ENCODE results near the gene CYP26A1. TPM values are rescaled to one million over a fixed set of nuclear protein-coding genes. Genes with fewer than 3 reads are reported as not detected.

CYP26A1 gene
- total RNA-seq, 1 donor from 2014 or later, result not detected

DNA sequence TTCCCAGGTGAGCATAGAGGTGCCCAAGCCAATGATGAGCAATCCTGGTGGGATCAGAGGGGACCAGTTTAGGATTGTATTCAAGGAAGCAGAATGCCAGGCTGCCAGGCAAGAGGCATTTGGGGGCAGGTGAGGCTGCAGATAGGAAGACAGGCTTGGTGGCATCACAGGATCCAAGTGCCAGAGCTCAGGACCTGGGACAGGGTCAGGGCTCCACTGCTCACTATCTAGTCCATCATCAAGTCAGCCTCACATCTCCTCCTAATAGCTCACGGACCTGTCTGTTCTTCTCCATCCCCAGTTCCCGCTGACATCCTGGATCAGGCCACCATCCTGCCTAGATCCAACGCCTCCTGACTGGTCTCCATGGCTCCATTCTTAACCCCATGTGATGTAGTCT is 47.6 kb downstream of the CYP26A1 start:
- Mint-ChIP-seq H3K27me3 (ENCODE audit: insufficient read depth) (peaks cover 3% of the 10 kb centered on the region), H3K27ac (no peak overlapping the region), H3K4me1 (ENCODE audit: low read depth) (no peaks in the 10 kb centered on the region), H3K9me3 (peaks cover 14% of the 10 kb centered on the region), H3K36me3 (ENCODE audit: low read depth) (no peaks in the 10 kb centered on the region), H3K4me3 (no peak overlapping the region)
- DNase-seq (ENCODE audit: low spot score), result no peak
- intact Hi-C loops (cut with micrococcal nuclease), result no loop called here

- Mint-ChIP-seq H3K9me3 (peaks cover 27% of the 10 kb centered on the region), H3K4me3 (no peak overlapping the region), H3K36me3 (ENCODE audit: low read depth) (no peaks in the 10 kb centered on the region), H3K4me1 (ENCODE audit: low read depth) (no peaks in the 10 kb centered on the region), H3K27ac (no peak overlapping the region), H3K27me3 (ENCODE audit: insufficient read depth) (peaks cover 3% of the 10 kb centered on the region)
- intact Hi-C loops (cut with micrococcal nuclease), result no loop called here
- DNase-seq (ENCODE audit: low spot score), result no peak
These were observed 50.1 kb downstream of the CYP26A1 start for GRCh38 chr10:93123766-93124165.

- no peaks in the 10 kb centered on the region for H3K4me1 Mint-ChIP-seq (ENCODE audit: low read depth)
- H3K4me3 Mint-ChIP-seq, result no peak overlapping the region
- no peak for DNase-seq (ENCODE audit: low spot score)
- intact Hi-C loops (cut with micrococcal nuclease), result no loop called here
- peaks cover 30% of the 10 kb centered on the region for H3K9me3 Mint-ChIP-seq
- H3K27me3 Mint-ChIP-seq (ENCODE audit: insufficient read depth), result peaks cover 1% of the 10 kb centered on the region
- no peak overlapping the region for H3K27ac Mint-ChIP-seq
- H3K36me3 Mint-ChIP-seq (ENCODE audit: low read depth), result no peaks in the 10 kb centered on the region
These were observed 51.1 kb downstream of the CYP26A1 start for GRCh38 chr10:93124580-93125318.

DNA sequence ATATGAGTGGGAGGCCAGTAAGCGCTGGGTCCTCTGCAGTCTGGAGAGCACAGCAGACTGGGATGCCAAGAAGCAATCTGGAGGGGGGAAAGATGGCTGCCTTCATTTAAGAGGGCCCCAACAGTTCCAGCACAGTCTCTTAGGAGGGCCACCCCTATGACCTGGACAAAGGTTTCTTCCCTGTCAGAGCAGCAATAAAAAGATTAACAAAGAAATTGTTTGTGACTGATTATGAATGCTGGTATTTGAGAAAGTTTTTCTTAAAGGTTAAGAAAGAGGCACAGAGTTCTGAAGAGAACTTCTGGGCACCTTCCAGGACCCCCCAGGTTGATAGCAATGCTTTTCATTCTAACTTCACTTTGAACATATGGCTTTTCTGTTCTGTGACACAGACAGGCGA is 52.3 kb downstream of the CYP26A1 start:
- H3K4me3 Mint-ChIP-seq, result no peak overlapping the region
- DNase-seq (ENCODE audit: low spot score), result no peak
- H3K4me1 Mint-ChIP-seq (ENCODE audit: low read depth), result no peaks in the 10 kb centered on the region
- no peak overlapping the region for H3K27ac Mint-ChIP-seq
- intact Hi-C loops (cut with micrococcal nuclease), result no loop called here
- peaks cover 30% of the 10 kb centered on the region for H3K9me3 Mint-ChIP-seq
- H3K36me3 Mint-ChIP-seq (ENCODE audit: low read depth), result no peaks in the 10 kb centered on the region
- H3K27me3 Mint-ChIP-seq (ENCODE audit: insufficient read depth), result peaks cover 1% of the 10 kb centered on the region

DNA sequence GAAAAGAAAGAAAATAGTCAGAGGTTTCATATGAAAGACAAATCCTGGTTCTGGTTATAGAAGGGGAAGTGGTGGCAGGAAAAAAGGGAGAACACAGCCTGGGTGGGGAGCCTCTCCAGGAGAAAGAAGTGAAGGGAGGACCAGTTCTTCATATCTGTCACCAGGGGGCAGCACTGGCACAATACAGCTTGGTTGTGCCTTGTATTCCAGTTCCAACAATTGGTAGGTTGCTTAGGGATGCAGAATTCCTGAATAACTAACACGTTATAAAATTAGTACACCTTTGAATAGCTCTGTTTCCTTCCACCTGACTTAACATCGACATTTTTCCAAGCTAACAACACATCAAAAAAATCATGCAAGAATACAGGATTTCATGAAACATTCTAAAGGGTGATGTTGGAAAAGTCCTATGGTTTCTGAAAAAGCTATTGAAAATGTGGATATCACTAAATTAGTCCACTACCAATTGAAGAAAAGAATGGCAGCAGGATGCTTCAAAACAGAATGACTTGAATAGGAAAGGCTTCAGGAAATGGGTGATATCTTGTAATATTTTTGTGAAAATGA is 52.9 kb downstream of the CYP26A1 start:
- DNase-seq (ENCODE audit: low spot score), result no peak
- Mint-ChIP-seq H3K27ac (no peak overlapping the region), H3K27me3 (ENCODE audit: insufficient read depth) (peaks cover 3% of the 10 kb centered on the region), H3K36me3 (ENCODE audit: low read depth) (no peaks in the 10 kb centered on the region), H3K9me3 (peaks cover 30% of the 10 kb centered on the region), H3K4me3 (no peak overlapping the region), H3K4me1 (ENCODE audit: low read depth) (no peaks in the 10 kb centered on the region)
- intact Hi-C loops (cut with micrococcal nuclease), result no loop called here

Other genes starting within 250 kb of the CYP26A1 start
- gene EXOC6, start 225.4 kb upstream of the CYP26A1 start, total RNA-seq, result 13.5 TPM in 2 replicates
- not detected in 2 replicates for gene CYP26C1, start 13.1 kb upstream of the CYP26A1 start, total RNA-seq

Measured in activated T-helper 1 cell treated with anti-CD3 and anti-CD28 coated beads, Interleukin-12 subunit alpha, Interleukin-12 subunit beta, Interleukin-2, Interleukin-4 antibody, amounts not matched to agents 30 ng/mL and 10 ng/mL and 1 ng/mL, durations not matched to agents 14 hours and 24 hours and 36 hours (primary cell).